ENCODE results near the gene RABL2A.
"Not testable (repeated sequence)": the region's sequence is repeated elsewhere in the genome, so short reads cannot be mapped to it uniquely, and the experiment has no call there.

RABL2A gene

DNA sequence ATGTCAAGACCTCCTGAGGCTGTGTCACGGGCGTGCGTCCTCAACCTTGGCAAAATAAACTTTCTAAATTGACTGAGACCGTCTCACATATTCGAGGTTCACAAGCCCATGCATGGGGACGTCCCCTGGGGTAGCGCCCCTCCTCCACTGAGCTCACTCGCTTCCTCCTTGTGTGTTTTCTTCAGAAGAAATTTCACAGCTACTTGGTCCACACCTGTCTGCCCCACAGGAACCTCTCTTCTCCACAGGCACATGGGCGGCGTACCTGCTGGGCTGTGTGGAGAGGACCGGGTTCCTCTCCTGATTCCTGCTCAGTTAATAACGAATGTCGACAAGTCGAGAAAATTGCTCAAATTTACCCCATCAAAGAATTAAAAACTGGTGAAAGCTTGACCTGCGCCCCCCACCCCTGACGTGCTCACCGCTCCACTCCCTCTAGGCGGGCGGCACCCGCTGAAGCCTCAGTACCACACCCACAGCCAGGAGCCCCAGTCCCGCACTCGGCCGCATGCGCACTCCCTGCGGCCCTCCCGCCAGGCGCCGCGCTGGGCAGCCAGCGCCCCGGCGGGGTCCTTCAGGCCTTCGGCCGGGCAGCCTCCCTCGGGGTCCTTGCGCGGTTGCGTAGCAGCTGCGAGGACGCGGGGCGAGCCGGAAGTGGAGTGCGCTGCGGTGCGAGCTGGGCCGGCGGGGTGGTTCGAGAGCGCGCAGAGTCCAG, at the start of gene RABL2A:
Gene RABL2A (plus strand): TSS at position 651 of the 715 bp plus-strand sequence. CDS start 1,341 bp downstream, outside the sequence.
- DNase-seq: not testable (repeated sequence)

DNA sequence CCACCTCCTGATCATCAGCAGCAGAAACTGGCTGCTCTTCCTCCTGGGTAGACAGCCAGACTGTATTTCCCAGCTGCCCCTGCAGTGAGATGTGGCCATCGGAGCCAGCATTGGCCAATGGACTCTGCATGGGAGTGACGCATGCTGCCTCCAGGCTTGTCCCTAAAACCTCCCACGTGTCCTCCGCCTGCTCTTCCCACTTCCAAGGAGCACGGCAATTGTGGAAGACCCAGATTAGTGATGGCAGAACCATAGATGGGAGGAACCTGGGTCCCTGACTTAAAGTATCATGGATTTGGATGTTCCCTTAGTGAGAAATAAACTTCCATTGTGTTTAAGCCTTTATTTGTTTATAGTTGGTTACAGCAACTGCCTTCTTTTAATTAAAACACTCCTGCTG, 48.6 kb upstream of the RABL2A start:
- not testable (repeated sequence) for DNase-seq

DNA sequence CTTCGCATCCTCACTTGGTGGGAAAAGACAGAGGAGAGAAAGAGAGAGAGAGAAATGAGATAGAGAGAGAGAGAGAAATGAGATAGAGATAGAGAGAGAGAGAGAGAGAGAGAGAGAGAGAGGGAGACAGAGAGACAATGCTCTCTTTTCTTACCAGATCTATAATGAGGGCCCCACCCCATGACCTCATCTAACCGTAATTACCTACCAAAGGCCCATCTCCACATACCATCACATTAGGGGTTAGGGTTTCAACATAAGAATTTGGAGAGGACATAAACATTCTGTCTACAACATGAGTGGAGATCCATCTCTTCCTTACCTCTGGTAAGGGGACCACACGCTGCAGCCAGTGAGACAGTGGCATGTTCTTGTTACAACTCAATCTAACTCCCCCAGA, 44.6 kb upstream of the RABL2A start:
- DNase-seq: not testable (repeated sequence)

DNA sequence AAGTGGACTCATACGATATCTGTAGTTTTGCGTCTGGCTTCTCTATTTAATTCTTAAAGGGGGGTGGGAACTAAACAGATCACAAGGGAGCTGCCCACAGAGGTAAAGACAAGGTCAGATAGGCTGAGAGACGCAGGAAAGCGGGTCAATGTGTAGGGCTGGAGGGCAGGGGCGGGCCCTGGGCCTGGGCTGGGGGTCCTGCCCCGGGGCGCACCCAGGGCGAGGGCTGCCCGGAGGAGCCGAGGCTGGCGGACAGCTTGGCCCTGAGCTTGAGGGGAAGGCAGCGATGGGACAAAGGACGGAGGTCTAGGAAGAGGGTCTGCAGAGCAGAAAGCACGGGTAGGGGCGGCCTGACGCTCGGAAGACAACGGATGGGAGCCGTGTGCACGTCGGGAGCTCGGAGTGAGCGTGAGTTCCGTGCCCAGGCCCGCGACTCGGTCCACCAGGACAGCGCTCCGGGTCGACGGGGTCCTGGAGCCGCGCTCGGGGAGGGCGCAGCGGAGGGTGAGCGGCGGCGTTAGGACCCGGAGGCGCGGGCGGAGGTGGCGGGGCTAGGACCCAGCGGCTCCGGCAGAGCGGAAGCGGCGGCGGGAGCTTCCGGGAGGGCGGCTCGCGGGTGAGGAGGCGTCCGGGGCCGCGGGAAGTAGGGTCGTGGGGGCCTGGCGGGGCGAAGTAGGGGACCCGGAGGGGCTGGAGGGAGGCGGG, 43.4 kb upstream of the RABL2A start:
- not testable (repeated sequence) for DNase-seq

DNA sequence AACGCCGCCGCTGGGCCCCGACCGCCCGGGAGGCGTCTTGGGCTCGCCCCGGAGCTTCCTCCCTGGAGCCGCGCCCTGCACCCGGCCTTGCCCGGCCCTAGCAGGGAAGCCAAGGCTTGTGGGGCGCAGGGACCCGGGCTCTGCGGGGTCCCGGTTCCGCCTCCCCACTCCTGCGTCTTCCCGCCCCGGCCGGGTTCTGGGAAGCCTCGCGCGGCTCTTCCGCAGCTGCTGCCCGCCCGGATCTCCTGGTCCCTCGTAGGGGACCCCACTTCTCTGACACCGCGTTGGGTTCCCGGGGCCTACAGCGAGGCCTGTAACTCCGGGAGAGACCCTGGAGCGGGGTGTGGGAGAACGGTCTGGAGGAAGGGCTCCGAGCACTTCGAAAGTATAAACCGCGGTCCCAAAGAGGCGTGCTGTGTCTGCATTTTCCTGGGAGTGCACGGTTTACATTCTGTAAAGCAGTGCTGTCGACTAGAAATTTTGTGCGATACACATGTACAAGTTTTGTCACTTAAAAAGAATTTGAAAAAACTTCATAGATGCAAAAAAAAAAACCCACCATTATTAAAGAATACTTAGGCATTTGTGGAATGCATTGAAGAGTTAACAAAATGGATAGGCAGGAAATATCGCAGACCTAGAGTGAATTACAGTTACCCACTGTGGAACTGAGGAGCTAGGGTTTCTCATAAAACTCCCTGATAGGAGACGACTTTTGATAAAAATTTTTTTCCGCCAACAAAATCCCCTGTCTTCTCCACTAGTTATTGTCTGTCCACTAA, 42.6 kb upstream of the RABL2A start:
- not testable (repeated sequence) for DNase-seq

DNA sequence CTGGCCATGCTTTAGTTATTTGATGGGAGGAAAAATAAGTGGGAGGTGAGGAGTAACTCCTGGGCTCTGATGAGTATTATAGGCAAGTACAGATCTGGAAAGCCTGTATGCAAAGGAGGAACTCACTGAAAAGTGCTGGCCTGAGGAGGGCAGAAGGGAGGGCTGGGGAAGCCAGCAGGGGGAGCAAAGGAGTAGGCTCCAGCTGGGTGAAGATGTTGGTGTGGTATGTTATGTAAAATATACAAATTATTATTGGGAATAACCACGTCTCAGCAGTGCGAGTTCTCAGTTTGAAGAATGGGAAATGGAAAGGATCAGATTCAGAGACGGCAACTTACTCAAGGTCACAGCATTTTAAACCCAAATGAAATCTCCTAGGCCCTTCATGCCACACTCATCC, 39.9 kb upstream of the RABL2A start:
- not testable (repeated sequence) for DNase-seq

DNA sequence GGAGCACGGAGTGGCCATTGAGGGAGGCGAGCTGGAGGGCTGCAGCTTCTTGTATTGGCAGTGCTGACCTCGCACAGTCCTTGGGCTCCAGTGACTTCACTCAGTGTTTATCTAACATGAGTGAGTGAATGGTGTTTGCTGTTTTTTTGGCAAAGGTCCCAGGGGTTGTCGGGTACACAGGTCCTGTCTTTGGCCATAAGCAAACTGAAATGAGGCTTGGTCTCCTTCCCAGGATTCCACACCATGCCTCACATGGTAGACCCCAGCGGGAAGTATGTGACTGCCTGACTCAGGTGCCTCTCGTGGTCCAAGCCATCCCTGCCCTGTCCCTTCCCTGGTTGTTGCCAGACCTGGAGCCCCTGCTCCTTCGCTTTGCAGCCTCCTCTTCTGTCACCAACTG, 37.5 kb upstream of the RABL2A start:
- DNase-seq: not testable (repeated sequence)

DNA sequence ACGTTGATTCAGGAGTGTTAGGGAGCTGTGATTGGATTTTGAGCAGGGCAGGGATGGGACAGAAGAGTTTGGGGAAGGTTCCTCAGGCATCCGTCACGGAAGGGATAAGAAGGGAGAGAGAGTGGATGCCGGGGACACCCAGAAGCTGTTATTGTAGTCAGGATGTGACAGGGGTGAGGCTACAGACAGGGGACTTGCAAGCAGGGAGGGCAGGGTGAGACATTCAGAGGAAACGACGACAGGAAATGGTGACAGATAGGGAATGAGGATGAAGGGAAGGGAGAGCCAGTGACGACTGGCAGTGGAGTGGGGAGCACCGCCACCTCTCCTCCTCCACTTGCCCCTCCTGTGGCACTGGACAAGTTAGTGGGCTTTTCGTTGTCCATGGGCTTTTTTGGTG, 35.1 kb upstream of the RABL2A start:
- not testable (repeated sequence) for DNase-seq

DNA sequence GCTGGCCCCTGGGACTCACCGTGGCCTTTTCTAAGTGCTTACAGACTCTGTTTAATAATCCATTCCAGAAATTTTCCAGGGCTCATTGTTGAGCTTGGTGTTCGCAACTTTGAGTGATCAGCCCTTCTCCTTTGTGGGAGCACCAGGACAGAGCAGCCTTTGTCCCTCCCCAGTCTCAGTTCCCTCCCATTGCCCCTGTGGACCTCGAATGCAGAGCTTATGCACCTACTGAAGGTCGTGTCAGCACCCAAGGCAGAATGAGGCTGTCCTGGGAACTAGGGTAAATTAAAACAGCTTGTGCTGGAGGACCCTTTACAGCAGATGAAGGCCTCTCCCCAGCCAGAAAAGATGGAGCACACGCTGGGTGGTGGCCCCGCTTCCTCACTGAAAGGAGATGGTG, 33.8 kb upstream of the RABL2A start:
- not testable (repeated sequence) for DNase-seq

DNA sequence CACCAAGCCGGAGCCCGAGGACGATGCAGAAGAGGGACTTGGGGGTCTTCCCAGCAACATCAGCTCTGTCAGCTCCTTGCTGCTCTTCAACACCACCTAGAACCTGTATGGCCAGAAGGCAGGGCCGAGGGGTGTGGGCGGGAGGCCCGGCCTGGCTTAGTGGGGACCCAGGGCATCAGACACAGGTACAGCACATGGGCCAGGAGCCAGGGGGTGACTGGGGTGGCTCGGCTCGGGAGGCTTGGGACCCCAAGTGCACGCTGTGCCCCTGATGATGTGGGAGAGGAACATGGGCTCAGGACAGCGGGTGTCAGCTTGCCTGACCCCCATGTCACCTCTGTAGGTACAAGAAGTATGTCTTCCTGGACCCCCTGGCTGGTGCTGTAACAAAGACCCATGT, 31.3 kb upstream of the RABL2A start:
- not testable (repeated sequence) for DNase-seq

DNA sequence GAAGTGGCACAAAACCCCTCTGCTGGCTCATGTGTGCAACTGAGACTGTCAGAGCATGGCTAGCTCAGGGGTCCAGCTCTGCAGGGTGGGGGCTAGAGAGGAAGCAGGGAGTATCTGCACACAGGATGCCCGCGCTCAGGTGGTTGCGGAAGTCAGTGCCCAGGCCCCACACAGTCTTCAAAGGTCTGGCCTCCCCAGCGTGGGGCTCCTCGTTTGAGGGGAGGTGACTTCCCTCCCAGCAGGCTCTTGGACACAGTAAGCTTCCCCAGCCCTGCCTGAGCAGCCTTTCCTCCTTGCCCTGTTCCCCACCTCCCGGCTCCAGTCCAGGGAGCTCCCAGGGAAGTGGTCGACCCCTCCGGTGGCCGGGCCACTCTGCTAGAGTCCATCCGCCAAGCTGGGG, 29.9 kb upstream of the RABL2A start:
- DNase-seq: not testable (repeated sequence)

DNA sequence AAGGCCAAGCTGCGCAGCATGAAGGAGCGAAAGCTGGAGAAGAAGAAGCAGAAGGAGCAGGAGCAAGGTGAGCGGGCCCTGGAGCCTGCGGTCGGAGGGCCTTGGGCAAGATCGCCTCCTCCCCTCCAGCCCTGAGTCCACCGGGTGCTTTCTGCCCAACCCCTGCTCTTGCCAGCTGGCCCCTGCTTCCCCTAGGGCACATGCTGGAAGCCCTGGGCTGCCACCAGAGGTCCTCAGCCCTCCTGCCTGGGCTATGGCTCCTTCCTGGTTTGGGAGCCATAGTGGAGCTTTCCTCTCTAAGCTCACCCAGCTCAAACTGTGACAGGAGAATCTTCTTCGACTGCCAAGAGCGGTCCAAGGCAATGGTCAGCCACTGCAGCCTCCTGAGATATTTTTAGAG, 29.5 kb upstream of the RABL2A start:
- DNase-seq: not testable (repeated sequence)

DNA sequence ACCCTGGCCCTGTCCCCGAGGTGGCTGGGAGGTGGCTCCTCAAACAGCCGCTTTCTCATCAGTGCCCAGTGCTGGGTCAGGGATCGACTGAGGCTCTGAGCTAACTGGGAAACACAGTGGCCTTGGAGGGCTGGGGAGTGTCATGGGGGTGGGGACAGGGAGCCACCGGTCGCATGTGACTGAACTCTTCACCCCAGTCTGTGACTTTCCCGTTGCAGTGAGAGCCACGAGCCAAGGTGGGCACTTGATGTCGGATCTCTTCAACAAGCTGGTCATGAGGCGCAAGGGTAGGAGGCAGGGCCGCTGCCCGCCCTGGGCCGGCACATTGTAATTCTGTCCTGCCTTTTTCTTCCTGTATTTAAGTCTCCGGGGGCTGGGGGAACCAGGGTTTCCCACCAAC, 28.9 kb upstream of the RABL2A start:
- not testable (repeated sequence) for DNase-seq

DNA sequence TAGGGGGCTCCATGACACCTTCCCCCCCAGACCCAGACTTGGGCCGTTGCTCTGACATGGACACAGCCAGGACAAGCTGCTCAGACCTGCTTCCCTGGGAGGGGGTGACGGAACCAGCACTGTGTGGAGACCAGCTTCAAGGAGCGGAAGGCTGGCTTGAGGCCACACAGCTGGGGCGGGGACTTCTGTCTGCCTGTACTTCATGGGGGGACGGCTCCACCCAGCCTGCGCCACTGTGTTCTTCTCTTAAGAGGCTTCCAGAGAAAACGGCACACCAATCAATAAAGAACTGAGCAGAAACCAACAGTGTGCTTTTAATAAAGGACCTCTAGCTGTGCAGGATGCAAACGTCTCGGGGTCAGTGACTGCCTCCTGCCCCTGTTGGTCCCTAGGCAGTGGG, 28.3 kb upstream of the RABL2A start:
- not testable (repeated sequence) for DNase-seq

DNA sequence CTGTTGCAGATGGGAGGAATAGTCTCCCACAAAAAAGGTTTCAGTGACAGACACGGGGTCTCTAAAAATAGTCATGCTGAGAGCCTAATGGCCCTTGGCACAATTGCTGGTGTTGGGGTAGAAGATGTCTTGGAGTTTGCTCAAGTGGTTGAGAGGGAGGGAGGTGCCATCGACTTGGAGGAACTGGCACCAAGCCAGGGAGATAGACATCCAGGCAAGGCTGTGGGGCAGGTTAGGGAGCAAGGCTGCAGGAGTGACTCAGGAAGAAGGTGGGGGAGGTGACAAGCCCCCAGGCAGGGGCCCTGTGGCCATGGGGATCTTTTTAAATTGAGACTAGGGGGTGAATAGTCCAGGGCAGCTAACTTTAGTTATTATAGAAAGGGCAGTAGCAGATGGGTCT, 27.9 kb upstream of the RABL2A start:
- not testable (repeated sequence) for DNase-seq

DNA sequence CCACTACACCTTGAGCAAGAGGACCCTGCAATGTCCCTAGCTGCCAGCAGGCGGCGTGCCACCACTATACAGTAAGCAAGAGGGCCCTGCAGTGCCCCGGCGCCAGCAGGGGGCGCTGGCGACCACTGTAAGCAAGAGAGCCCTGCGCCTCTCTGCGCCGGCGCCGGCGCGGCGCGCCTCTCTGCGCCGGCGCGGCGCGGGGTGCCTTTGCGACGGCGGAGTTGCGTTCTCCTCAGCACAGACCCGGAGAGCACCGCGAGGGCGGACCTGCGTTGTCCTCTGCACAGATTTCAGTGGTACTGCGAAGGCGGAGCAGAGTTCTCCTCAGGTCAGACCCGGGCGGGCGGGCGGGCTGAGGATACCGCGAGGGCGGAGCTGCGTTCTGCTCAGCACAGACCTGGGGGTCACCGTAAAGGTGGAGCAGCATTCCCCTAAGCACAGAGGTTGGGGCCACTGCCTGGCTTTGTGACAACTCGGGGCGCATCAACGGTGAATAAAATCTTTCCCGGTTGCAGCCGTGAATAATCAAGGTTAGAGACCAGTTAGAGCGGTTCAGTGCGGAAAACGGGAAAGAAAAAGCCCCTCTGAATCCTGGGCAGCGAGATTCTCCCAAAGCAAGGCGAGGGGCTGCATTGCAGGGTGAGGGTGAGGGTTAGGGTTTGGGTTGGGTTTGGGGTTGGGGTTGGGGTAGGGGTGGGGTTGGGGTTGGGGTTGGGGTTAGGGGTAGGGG, 24.9 kb upstream of the RABL2A start:
- not testable (repeated sequence) for DNase-seq

DNA sequence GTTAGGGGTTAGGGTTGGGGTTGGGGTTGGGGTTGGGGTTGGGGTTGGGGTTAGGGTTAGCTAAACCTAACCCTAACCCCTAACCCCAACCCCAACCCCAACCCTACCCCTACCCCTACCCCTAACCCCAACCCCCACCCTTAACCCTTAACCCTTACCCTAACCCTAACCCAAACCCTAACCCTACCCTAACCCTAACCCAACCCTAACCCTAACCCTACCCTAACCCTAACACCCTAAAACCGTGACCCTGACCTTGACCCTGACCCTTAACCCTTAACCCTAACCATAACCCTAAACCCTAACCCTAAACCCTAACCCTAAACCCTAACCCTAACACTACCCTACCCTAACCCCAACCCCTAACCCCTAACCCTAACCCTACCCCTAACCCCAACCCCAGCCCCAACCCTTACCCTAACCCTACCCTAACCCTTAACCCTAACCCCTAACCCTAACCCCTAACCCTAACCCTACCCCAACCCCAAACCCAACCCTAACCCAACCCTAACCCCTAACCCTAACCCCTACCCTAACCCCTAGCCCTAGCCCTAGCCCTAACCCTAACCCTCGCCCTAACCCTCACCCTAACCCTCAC, 24.1 kb upstream of the RABL2A start:
- no peak for DNase-seq

DNA sequence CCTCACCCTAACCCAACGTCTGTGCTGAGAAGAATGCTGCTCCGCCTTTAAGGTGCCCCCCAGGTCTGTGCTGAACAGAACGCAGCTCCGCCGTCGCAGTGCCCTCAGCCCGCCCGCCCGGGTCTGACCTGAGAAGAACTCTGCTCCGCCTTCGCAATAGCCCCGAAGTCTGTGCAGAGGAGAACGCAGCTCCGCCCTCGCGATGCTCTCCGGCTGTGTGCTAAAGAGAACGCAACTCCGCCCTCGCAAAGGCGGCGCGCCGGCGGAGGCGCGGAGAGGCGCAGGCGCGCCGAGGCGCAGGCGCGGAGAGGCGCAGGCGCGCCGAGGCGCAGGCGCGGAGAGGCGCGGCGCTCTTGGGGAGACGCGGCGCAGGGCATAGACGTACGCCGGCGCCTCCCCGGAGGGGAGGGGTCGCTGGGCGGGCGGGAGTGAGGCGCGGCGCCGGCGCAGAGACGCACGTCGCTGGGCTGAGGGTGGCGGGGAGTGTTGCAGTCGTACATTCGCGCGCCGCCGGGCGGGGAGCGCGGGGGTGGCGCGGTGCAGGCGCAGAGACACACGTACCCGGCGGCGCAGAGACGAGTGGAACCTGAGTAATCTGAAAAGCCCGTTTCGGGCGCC, 23.5 kb upstream of the RABL2A start:
- not testable (repeated sequence) for DNase-seq

DNA sequence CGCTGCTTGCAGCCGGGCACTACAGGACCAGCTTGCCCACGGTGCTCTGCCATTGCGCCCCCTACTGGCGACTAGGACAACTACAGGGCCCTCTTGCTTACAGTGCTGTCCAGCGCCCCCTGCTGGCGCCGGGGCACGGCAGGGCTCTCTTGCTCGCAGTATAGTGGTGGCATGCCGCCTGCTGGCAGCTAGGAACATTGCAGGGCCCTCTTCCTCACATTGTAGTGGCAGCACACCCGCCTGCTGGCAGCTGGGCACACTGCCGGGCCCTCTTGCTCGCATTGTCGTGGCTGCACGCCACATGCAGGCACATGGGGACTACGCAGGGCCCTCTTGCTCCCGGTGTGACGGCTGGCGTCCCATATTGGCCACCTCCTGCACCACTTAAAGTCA, 23.0 kb upstream of the RABL2A start:
- not testable (repeated sequence) for DNase-seq

DNA sequence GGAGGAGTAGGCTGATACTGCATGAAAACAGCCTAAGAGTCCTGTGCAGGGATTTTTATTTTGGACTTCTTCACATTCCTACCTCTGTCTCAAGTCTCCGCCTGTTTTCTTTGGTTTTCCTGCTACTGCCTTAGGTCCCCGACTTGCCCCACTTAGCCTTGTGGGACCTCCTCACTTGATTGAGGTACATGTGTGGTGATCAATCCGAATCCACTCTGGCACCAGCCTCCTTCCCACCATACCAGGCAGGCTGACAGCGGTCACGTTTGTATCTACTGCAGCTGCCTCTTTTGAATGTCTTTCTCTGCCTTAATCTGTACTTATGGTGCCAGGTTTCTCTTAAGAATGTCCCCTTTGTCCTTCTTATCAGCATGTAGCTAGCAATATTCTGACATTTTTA, 22.4 kb upstream of the RABL2A start:
- DNase-seq: not testable (repeated sequence)

DNA sequence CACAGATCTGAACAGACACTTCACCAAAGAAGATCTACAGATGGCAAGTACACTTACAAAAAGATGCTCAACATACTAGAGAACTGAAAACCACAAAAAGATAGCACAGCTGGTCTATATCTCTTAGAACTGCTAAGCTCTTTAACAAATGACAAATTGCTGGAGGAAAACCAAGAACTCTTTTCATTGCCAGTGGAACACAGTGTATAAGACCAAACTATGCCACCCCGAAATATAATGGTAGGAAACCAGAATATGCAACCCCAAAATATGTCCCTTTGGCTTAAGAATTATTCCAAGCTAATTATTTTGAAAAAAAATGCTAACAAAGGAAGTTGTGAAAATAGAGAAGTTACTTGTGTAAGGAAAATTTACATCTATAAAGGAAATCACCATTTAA, 21.0 kb upstream of the RABL2A start:
- DNase-seq: not testable (repeated sequence)

DNA sequence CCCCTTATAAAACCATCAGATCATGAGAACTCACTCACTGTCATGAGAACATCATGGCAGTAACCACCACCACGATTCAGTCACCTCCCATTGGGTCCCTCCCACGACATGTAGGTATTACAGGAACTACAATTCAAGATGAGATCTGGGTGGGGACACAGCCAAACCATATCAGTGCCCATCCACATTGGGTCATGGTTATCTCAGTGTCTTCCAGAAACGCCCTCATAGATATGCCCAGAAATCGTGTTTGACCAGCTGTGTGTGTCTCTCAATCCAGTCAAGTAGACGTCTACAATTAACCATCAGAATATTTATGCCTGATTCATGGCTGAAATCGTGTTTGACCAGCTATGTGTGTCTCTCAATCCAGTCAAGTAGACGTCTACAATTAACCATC, 17.2 kb upstream of the RABL2A start:
- not testable (repeated sequence) for DNase-seq
